Neural cell (in vitro differentiated cells): ENCODE data around the gene GALNT10. TPM values are rescaled to one million over a fixed set of nuclear protein-coding genes. Genes with fewer than 3 reads are reported as not detected.

Experiments used
- H2AFZ ChIP-seq: fragments of 200-600, 300-800 bp; sonication (generic), shearing (Covaris generic); 2 replicates; pipeline ENCODE4 v1.6.0; 2014; ENCODE audit warnings: low read depth, mild to moderate bottlenecking, antibody characterized with exemption, low read length, moderate library complexity
- H3F3A ChIP-seq: fragments of 200-600 bp; shearing (Covaris generic); 2 replicates; pipeline ENCODE4 v1.6.1; 2016; ENCODE audit warnings: mild to moderate bottlenecking, moderate library complexity, mixed read lengths, antibody characterized with exemption, low read length; ENCODE audit not compliant: insufficient read depth, poor library complexity, severe bottlenecking
- H3K27ac ChIP-seq: fragments of 200-600, 300-800 bp; sonication (generic), shearing (Covaris generic); 2 replicates; pipeline ENCODE4 v1.5.1; 2014; ENCODE audit warnings: mild to moderate bottlenecking, low read length, moderate library complexity
- H3K27me3 ChIP-seq: fragments of 300-800, 200-600 bp; sonication (generic), shearing (Covaris generic); 2 replicates; pipeline ENCODE4 v1.6.0; 2014; ENCODE audit warnings: mild to moderate bottlenecking, low read depth, low read length, moderate library complexity; ENCODE audit not compliant: insufficient read depth
- H3K36me3 ChIP-seq: fragments of 300-800, 200-600 bp; sonication (generic), shearing (Covaris generic); 2 replicates; pipeline ENCODE4 v1.5.1; 2014; ENCODE audit warnings: mild to moderate bottlenecking, antibody characterized with exemption, low read length, moderate library complexity; ENCODE audit not compliant: insufficient read depth
- H3K4me2 ChIP-seq: fragments of 300-800, 200-600 bp; sonication (generic), shearing (Covaris generic); 2 replicates; pipeline ENCODE4 v1.6.0; 2014; ENCODE audit warnings: mild to moderate bottlenecking, low read length
- H3K4me3 ChIP-seq: fragments of 300-800, 200-600 bp; sonication (generic), shearing (Covaris generic); 2 replicates; pipeline ENCODE4 v1.5.1; 2014; ENCODE audit warnings: mild to moderate bottlenecking, low read length, moderate library complexity
- H3K79me2 ChIP-seq: fragments of 200-600 bp; shearing (Covaris generic); replicated peaks from 2 replicates; pipeline ENCODE4 v1.6.0; 2014; ENCODE audit warnings: mild to moderate bottlenecking, low read length, moderate library complexity; ENCODE audit not compliant: insufficient read depth
- H3K9ac ChIP-seq: fragments of 300-800, 200-600 bp; sonication (generic), shearing (Covaris generic); 2 replicates; pipeline ENCODE4 v1.6.1; 2016; ENCODE audit warnings: mild to moderate bottlenecking, low read length, mixed read lengths
- H3K9me2 ChIP-seq: fragments of 200-600 bp; shearing (Covaris generic); 2 replicates; pipeline ENCODE4 v1.6.1; 2016; ENCODE audit warnings: mild to moderate bottlenecking, low read length, mixed read lengths; ENCODE audit not compliant: insufficient read depth
- H3K9me3 ChIP-seq: fragments of 200-600, 300-800 bp; sonication (generic), shearing (Covaris generic); 2 replicates; pipeline ENCODE4 v1.6.1; 2016; ENCODE audit warnings: mild to moderate bottlenecking, mixed run types, low read length, moderate library complexity, mixed read lengths
- H4K20me1 ChIP-seq: fragments of 200-600 bp; shearing (Covaris generic); 2 replicates; pipeline ENCODE4 v1.6.1; 2016; ENCODE audit warnings: mild to moderate bottlenecking, mixed run types; ENCODE audit not compliant: insufficient read depth
- CTCF ChIP-seq: fragments of 450-650 bp; IDR thresholded peaks from 2 replicates; pipeline ENCODE4 v1.5.1; 2014; ENCODE audit warnings: antibody characterized with exemption, mild to moderate bottlenecking, moderate library complexity; ENCODE audit not compliant: poor library complexity, severe bottlenecking
- EP300 ChIP-seq: fragments of 450-650 bp; conservative IDR thresholded peaks from 2 replicates; pipeline ENCODE4 v1.6.1; 2014; ENCODE audit warnings: antibody characterized with exemption, mild to moderate bottlenecking, moderate library complexity; ENCODE audit not compliant: poor library complexity, severe bottlenecking
- EZH2 ChIP-seq: fragments of 200-600, 300-800 bp; shearing (Covaris generic), sonication (generic); IDR thresholded peaks from 2 replicates; pipeline ENCODE4 v1.6.1; 2014; ENCODE audit warnings: antibody characterized with exemption, low read length, borderline replicate concordance, mild to moderate bottlenecking; ENCODE audit not compliant: insufficient read depth, poor library complexity, severe bottlenecking
- MXI1 ChIP-seq: fragments of 450-650 bp; conservative IDR thresholded peaks from 2 replicates; pipeline ENCODE4 v1.6.1; 2014; ENCODE audit warnings: antibody characterized with exemption, mild to moderate bottlenecking; ENCODE audit not compliant: poor library complexity, severe bottlenecking
- POLR2AphosphoS5 ChIP-seq: IDR thresholded peaks from 2 replicates; pipeline ENCODE4 v1.6.1; 2012
- RAD21 ChIP-seq: fragments of 450-650 bp; conservative IDR thresholded peaks from 2 replicates; pipeline ENCODE4 v1.6.1; 2014; ENCODE audit warnings: antibody characterized with exemption, mild to moderate bottlenecking, moderate library complexity
- REST ChIP-seq: IDR thresholded peaks from 2 replicates; pipeline ENCODE4 v1.6.1; 2012; ENCODE audit warnings: borderline replicate concordance
- SMC3 ChIP-seq: fragments of 450-650 bp; conservative IDR thresholded peaks from 2 replicates; pipeline ENCODE4 v1.6.1; 2014; ENCODE audit warnings: antibody characterized with exemption, mild to moderate bottlenecking, moderate library complexity; ENCODE audit not compliant: poor library complexity
- TAF1 ChIP-seq: IDR thresholded peaks from 2 replicates; pipeline ENCODE4 v1.6.1; 2012; ENCODE audit warnings: low read depth
- polyA plus RNA-seq: library from polyadenylated mRNA; depleted of rRNA; stranded (reverse); fragments of >200 nt; gene quantifications from 2 replicates; pipeline ENCODE4 v1.2.3, GENCODE V29; 2014

GALNT10 gene
- polyA plus RNA-seq, 1 donor from 2014 or later, result 3.1 TPM

- no peak for TF ChIP-seq REST
- TF ChIP-seq RAD21, result no peak
- no peak for TF ChIP-seq MXI1
- no peak for TF ChIP-seq EP300
- no peak for TF ChIP-seq POLR2AphosphoS5
- TF ChIP-seq TAF1, result no peak
- no peak for TF ChIP-seq SMC3
- TF ChIP-seq EZH2, result no peak
- TF ChIP-seq CTCF, result no peak
- Histone ChIP-seq H4K20me1 (no peaks in the 10 kb centered on the region), H3K79me2 (no peaks in the 10 kb centered on the region), H3K27ac (no peak overlapping the region), H3K9me3 (no peaks in the 10 kb centered on the region), H3K9ac (no peak overlapping the region), H3K36me3 (no peaks in the 10 kb centered on the region), H2AFZ (no peak overlapping the region), H3F3A (no peaks in the 10 kb centered on the region), H3K9me2 (no peaks in the 10 kb centered on the region), H3K4me2 (no peak overlapping the region), H3K27me3 (no peaks in the 10 kb centered on the region), H3K4me3 (no peak overlapping the region)
Measured at GRCh38 chr5:154201108-154201769, 10.7 kb downstream of the GALNT10 start.

GRCh38 chr5:154202379-154203260 is 12.1 kb downstream of the GALNT10 start:
- no peaks in the 10 kb centered on the region for H3K9me3 ChIP-seq
- TF ChIP-seq SMC3 (no peak), MXI1 (no peak), POLR2AphosphoS5 (no peak), CTCF (no peak), EP300 (no peak), REST (no peak), EZH2 (no peak), RAD21 (no peak), TAF1 (no peak)
- no peak overlapping the region for H2AFZ ChIP-seq
- H3K27me3 ChIP-seq, result no peaks in the 10 kb centered on the region
- H4K20me1 ChIP-seq, result no peaks in the 10 kb centered on the region
- H3K79me2 ChIP-seq, result no peaks in the 10 kb centered on the region
- no peaks in the 10 kb centered on the region for H3K9me2 ChIP-seq
- no peak overlapping the region for H3K4me3 ChIP-seq
- no peaks in the 10 kb centered on the region for H3F3A ChIP-seq
- no peak overlapping the region for H3K27ac ChIP-seq
- H3K4me2 ChIP-seq, result no peak overlapping the region
- H3K9ac ChIP-seq, result no peak overlapping the region
- H3K36me3 ChIP-seq, result no peaks in the 10 kb centered on the region
